ENCODE results near the gene PICALM.
A peak's percentile ranks its signal among the peaks of the same experiment; 100 is the strongest.

The PICALM gene, protein sequence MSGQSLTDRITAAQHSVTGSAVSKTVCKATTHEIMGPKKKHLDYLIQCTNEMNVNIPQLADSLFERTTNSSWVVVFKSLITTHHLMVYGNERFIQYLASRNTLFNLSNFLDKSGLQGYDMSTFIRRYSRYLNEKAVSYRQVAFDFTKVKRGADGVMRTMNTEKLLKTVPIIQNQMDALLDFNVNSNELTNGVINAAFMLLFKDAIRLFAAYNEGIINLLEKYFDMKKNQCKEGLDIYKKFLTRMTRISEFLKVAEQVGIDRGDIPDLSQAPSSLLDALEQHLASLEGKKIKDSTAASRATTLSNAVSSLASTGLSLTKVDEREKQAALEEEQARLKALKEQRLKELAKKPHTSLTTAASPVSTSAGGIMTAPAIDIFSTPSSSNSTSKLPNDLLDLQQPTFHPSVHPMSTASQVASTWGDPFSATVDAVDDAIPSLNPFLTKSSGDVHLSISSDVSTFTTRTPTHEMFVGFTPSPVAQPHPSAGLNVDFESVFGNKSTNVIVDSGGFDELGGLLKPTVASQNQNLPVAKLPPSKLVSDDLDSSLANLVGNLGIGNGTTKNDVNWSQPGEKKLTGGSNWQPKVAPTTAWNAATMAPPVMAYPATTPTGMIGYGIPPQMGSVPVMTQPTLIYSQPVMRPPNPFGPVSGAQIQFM

DNA sequence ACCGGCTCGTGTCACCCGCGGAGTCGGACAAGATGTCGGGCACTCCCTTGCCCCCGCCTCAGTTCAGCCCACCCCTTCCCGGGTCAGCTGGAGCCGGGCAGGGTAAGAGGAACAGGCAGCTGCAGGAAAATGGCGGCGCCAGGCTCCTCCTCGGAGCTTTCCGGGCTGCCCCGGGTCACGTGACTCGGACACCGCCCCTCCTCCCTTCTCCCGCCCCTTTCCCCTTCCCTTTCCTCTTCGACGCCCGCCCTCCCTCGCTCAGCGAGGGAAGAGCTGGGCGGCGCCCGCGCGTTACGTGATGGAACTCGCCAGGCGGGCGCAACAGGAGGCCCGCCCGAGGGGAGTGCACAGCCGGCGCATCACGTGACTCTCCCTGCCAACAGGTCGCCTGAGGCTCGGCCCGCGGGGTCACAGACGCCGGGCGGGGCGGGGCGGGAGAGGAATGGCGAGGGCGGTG lies at the start of gene PICALM:
PICALM (minus strand) TSS at position 134 of the 457 bp plus-strand sequence. CDS start 304 bp downstream, outside the sequence.
- Histone ChIP-seq H3K4me1 (ENCODE audit: insufficient read depth, low read length, poor library complexity, severe bottlenecking) (peaks cover 20% of the 10 kb centered on the region), H3K9me2 (replicated peaks; ENCODE audit: low read depth, low read length) (no peaks in the 10 kb centered on the region), H3K27me3 (ENCODE audit: insufficient read depth, low read length, poor library complexity, severe bottlenecking) (no peaks in the 10 kb centered on the region), H2AFZ (ENCODE audit: low read length) (peak within 1 kb of the TSS; percentile 90), H3K36me3 (ENCODE audit: insufficient read depth, low read length) (no peaks in the 10 kb centered on the region), H4K20me1 (ENCODE audit: insufficient read depth, low read length, poor library complexity, severe bottlenecking) (peaks cover 41% of the 10 kb centered on the region), H3K4me3 (ENCODE audit: low read length, poor library complexity, severe bottlenecking) (peak within 1 kb of the TSS; percentile 83), H3K9me3 (ENCODE audit: insufficient read depth, low read depth, low read length) (no peaks in the 10 kb centered on the region), H3F3A (ENCODE audit: low read depth) (no peaks in the 10 kb centered on the region), H3K4me2 (ENCODE audit: low read depth, low read length, poor library complexity, severe bottlenecking) (peak within 1 kb of the TSS; percentile 82), H3K9ac (ENCODE audit: low read depth, low read length, poor library complexity, severe bottlenecking) (peak within 1 kb of the TSS; percentile 89), H3K79me2 (ENCODE audit: insufficient read depth, low read length) (peaks cover 49% of the 10 kb centered on the region)
- TF ChIP-seq EZH2phosphoT487 (IDR thresholded peaks at IDR 0.05; ENCODE audit: borderline replicate concordance), result no peak
- TF ChIP-seq, protein P1, sequence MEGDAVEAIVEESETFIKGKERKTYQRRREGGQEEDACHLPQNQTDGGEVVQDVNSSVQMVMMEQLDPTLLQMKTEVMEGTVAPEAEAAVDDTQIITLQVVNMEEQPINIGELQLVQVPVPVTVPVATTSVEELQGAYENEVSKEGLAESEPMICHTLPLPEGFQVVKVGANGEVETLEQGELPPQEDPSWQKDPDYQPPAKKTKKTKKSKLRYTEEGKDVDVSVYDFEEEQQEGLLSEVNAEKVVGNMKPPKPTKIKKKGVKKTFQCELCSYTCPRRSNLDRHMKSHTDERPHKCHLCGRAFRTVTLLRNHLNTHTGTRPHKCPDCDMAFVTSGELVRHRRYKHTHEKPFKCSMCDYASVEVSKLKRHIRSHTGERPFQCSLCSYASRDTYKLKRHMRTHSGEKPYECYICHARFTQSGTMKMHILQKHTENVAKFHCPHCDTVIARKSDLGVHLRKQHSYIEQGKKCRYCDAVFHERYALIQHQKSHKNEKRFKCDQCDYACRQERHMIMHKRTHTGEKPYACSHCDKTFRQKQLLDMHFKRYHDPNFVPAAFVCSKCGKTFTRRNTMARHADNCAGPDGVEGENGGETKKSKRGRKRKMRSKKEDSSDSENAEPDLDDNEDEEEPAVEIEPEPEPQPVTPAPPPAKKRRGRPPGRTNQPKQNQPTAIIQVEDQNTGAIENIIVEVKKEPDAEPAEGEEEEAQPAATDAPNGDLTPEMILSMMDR (conservative IDR thresholded peaks at IDR 0.05; ENCODE audit: low read length), result no peak

DNA sequence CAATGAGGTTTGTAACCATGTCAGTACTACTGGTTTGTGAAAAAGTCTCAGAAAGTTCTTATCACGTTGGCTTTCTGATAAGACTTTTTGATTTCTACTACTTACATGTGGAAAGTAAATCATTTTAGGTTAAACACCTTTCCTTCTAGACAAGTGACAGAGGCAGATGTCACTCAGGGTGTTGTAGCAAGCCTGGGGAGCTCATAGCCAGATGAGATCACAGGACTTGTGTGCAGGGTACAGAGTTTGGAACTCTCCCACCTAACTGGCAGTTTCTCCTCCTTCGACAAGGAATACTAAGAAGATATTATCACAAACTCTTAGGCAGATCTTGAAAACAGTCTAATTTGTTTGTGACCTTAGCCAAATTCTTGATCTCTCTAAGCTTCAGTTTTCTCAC lies 49.4 kb upstream of the PICALM start:
- TF ChIP-seq, protein P1 (conservative IDR thresholded peaks at IDR 0.05; ENCODE audit: low read length), result no peak
- TF ChIP-seq EZH2phosphoT487 (IDR thresholded peaks at IDR 0.05; ENCODE audit: borderline replicate concordance), result no peak
- Histone ChIP-seq H3F3A (ENCODE audit: low read depth) (no peaks in the 10 kb centered on the region), H3K4me1 (ENCODE audit: insufficient read depth, low read length, poor library complexity, severe bottlenecking) (peaks cover 19% of the 10 kb centered on the region), H3K9me2 (replicated peaks; ENCODE audit: low read depth, low read length) (no peaks in the 10 kb centered on the region), H3K9ac (ENCODE audit: low read depth, low read length, poor library complexity, severe bottlenecking) (no peak overlapping the region), H4K20me1 (ENCODE audit: insufficient read depth, low read length, poor library complexity, severe bottlenecking) (no peaks in the 10 kb centered on the region), H3K79me2 (ENCODE audit: insufficient read depth, low read length) (no peaks in the 10 kb centered on the region), H3K27me3 (ENCODE audit: insufficient read depth, low read length, poor library complexity, severe bottlenecking) (no peaks in the 10 kb centered on the region), H3K4me3 (ENCODE audit: low read length, poor library complexity, severe bottlenecking) (no peak overlapping the region), H2AFZ (ENCODE audit: low read length) (no peak overlapping the region), H3K36me3 (ENCODE audit: insufficient read depth, low read length) (no peaks in the 10 kb centered on the region), H3K4me2 (ENCODE audit: low read depth, low read length, poor library complexity, severe bottlenecking) (no peak overlapping the region), H3K9me3 (ENCODE audit: insufficient read depth, low read depth, low read length) (no peaks in the 10 kb centered on the region)

DNA sequence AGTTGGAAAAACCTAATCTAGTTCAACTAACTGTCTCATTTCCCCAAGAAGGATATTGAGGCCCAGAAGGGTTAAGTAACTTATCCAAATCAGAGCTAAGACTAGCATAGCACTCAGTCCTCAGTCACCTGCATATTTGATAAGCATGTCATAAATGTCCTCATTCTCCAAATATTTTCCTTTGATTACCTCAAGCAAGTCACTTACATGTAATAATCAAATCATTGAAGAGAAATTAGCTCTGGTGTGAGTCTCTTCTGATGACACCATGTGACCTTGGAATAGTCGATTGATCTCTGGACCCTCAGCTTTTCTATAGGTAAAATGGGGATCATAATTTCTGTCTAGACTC lies 48.8 kb upstream of the PICALM start:
- H3K9me3 ChIP-seq (ENCODE audit: insufficient read depth, low read depth, low read length), result no peaks in the 10 kb centered on the region
- no peaks in the 10 kb centered on the region for H3K9me2 ChIP-seq (replicated peaks; ENCODE audit: low read depth, low read length)
- H4K20me1 ChIP-seq (ENCODE audit: insufficient read depth, low read length, poor library complexity, severe bottlenecking), result no peaks in the 10 kb centered on the region
- H3K36me3 ChIP-seq (ENCODE audit: insufficient read depth, low read length), result no peaks in the 10 kb centered on the region
- no peaks in the 10 kb centered on the region for H3K79me2 ChIP-seq (ENCODE audit: insufficient read depth, low read length)
- no peaks in the 10 kb centered on the region for H3F3A ChIP-seq (ENCODE audit: low read depth)
- H2AFZ ChIP-seq (ENCODE audit: low read length), result no peak overlapping the region
- H3K9ac ChIP-seq (ENCODE audit: low read depth, low read length, poor library complexity, severe bottlenecking), result no peak overlapping the region
- H3K4me1 ChIP-seq (ENCODE audit: insufficient read depth, low read length, poor library complexity, severe bottlenecking), result peaks cover 19% of the 10 kb centered on the region
- H3K4me2 ChIP-seq (ENCODE audit: low read depth, low read length, poor library complexity, severe bottlenecking), result peak overlapping the region; percentile 9
- TF ChIP-seq, protein P1 (conservative IDR thresholded peaks at IDR 0.05; ENCODE audit: low read length), result no peak
- no peak for TF ChIP-seq EZH2phosphoT487 (IDR thresholded peaks at IDR 0.05; ENCODE audit: borderline replicate concordance)
- H3K27me3 ChIP-seq (ENCODE audit: insufficient read depth, low read length, poor library complexity, severe bottlenecking), result no peaks in the 10 kb centered on the region
- no peak overlapping the region for H3K4me3 ChIP-seq (ENCODE audit: low read length, poor library complexity, severe bottlenecking)

All from Loucy (cell line).